HG03103 (cell line): Measurements from ENCODE around the gene PNCK.

Source experiments
- ATAC-seq: cut with Tn5 transposase; IDR thresholded peaks from one replicate; pipeline ENCODE4 v1.9.1; 2021; ENCODE audit warnings: low read depth; ENCODE audit not compliant: unreplicated experiment

The PNCK gene

GRCh38 chrX:153642655-153643430, 30.8 kb downstream of the PNCK start:
- no peak for ATAC-seq

DNA sequence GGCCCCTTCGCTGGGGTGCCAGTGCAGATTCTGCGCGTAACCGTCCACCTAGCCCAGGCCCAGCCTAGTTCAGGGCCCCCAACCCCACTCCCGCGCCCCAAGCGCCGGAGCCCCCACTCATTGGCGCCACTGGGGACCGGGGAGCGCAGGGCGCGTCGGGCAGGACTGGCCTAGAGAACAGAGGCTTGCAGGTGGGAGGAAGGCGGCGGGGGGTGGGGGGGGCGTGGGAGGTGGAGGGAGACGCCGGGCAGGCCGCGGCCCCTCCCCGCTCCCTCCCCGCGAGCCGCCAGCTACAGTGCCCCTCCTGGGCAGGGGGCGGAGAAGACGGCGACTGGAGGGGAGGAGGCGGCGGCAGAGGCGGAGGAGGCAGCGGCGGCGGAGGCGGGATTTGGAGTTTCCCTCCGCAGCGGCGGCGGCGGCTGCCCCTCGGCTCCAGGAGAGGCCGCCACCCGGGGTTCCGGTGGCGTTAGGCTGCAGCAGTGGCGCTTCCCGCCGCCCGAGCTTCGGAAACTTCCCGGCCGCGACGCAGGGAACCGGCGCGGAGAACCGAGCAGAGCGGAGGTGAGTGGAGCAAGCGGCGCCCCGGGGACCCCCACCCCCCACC, 31.5 kb downstream of the PNCK start:
- no peak for ATAC-seq

GRCh38 chrX:153641627-153642026, 32.0 kb downstream of the PNCK start:
- ATAC-seq: no peak

DNA sequence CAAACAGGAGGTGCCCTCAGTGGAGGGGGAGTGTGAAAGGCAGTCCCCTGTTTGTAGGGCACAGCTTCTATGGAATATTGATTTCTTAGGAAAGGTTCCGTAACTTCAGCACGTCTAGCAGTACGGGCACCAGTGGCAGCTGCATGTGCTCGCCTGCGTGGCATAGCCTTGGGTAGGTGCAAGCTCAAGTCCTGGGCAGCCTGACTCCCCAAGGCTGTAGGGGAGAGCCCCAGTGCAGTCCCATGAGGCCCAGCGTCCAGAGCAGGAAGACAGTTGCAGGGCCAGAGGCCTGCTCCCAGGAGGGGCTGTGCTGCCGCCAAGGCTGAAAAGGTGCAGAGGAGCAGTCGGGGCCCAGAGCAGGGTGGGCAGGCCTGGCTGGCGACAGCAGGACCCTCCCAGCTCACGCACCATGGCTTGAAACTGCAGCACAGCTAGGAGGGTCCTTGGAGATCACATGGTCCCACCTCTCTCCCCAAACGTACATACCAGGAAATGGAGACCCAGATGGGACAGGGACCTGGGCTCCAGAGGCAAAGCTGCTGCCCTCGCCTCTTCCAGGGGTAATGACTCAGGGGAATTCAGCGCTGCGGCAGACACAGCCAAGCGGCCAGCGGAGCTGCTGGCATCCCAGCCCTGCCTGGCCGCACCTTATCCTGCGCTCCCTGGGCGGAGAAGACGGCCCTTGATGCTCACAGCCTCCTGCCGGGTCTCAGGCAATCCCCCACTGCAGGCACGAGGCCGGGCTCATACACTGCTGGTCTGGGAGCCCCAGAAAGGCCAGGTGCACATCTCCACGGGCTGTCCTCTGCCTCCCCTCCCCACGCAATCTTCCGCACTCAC, 32.7 kb downstream of the PNCK start:
- no peak for ATAC-seq

- ATAC-seq: no peak
Measured at GRCh38 chrX:153640045-153640686, 33.4 kb downstream of the PNCK start.

- ATAC-seq: no peak
Measured at GRCh38 chrX:153639177-153640044, 34.2 kb downstream of the PNCK start.

- ATAC-seq: no peak
Measured at GRCh38 chrX:153638436-153639176, 35.0 kb downstream of the PNCK start.

DNA sequence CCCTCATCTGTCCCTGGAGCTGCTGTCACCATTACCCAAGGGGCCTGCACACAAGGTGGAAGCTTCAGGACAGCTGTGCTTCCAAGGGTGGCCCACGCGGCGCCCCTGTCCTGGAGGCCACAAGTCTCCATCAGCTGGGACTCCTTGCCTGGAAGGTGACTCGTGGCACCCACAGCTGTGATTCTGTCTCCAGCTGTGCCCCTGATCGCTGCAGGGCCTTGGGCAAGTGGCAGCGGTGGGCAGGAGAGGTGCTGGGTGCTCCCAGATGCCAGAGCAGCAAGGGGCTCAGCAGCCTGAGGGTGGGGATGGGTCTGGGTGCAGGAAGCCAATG, 35.6 kb downstream of the PNCK start:
- ATAC-seq: no peak

DNA sequence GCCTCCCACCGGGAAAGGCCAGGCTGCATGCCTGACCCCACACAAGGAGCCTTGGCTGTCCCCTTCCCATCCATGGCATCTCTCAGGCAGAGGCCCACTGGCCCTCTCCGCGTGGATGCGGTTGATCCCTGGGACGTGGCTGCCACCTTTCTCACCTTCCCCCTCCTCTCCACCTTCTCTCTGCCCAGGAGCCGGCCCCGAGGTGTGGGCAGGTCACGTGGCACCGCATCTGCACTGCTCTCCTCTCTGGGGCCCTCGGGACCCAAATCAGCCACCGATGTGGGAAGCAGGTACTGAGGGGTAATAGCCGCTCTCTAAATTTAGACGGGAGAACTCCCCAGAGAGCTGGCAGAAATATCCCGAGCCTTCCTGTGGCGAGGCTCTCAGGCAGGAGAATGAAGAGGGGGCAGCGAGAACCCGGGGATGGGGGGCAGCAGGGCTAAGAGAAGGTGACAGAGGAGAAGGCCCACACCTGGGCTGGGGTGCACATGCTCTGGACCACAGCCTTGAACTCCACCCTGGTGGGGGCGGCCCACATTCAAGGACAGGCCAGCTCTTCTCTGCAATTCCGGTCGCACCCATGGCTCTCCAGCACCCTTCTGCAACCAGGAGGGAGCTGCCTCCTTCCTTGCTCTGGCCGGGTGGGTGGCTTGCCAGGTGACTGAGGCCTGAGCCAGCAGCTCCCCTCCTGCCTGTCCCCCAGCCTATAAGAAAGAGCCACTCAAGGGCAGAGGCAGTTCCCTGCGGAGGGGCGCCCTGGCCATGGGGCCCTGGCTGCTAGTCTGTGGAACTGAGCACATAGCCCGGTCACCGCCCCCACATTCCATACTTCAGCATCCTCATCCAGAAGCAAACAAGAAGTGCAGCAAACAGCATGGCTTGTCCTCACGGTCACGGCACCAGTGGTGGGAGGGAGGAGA, 36.2 kb downstream of the PNCK start:
- ATAC-seq: no peak

- ATAC-seq: no peak
Measured at GRCh38 chrX:153636716-153637115, 36.9 kb downstream of the PNCK start.

GRCh38 chrX:153635788-153636668, 37.6 kb downstream of the PNCK start:
- ATAC-seq: no peak

GRCh38 chrX:153635388-153635787, 38.2 kb downstream of the PNCK start:
- ATAC-seq: no peak

DNA sequence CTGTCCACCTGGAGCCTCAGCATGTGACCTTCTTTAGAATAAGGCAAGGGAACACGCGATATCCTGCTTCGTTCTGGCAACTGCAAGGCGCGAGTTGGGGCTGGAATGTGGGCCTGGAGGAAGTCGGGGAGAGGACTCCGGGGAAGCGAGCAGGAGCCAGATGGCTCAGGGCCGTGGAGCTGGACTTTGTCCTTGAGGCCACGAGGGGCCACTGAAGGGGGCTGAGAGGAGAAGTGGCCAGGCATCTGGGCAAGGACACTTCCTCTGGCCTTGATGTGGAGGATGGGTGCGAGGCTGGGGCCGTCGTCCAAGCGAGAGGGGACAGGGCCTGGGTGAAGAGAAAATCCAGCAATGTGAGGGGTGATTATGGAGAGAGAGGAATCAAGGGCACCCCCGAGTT, 38.8 kb downstream of the PNCK start:
- no peak for ATAC-seq

- no peak for ATAC-seq
Measured at GRCh38 chrX:153634236-153634635, 39.4 kb downstream of the PNCK start.

GRCh38 chrX:153633607-153634180, 39.9 kb downstream of the PNCK start:
- ATAC-seq: no peak

DNA sequence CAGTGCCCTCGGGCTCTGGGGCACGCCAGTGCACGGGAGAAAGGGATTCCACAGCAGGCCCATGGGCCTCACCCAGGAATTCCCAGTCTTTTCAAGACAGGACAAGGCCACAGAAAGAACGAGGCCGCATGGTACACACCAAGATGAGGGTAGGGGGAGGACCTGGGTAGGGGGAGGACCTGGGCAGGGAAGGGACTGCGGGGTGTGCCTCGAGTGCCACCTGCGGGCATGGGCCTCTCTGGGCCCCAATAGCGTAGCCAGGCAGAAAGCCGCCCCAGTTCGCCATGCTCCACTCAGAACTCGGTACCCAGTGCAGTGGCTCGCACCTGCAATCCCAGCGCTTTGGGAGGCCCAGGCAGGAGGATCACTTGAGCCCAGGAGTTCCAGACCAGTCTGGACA, 40.6 kb downstream of the PNCK start:
- no peak for ATAC-seq

DNA sequence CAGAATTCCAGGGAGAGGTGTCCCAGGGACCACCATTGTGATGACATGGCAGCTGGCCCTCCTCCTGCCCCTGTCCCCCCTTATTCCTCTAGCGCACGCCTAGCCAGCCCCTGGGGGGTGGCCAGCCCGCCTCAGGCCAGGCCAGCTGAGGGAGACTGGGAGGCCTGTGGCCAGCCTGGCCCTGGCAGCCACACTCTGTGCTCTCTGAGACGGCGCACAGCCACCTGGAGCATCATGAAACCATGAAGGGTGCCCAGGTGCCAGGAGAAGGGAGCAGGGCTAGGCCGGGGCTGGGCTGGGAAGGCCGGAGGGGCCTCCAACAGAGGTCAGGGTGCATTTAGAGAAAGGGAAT, 41.0 kb downstream of the PNCK start:
- ATAC-seq: no peak
